ENCODE data around the gene NR1I2. TPM values are rescaled to one million over a fixed set of nuclear protein-coding genes. Genes with fewer than 3 reads are reported as not detected.

NR1I2 gene
- total RNA-seq (2022; extraction: Qiagen RNA extraction; ENCODE audit: low read depth) = not detected in 5 replicates

GRCh38 chr3:119781330-119782198, at the start of gene NR1I2:
Gene NR1I2 (plus strand): TSS chr3:119782101.

Other genes starting within 250 kb of the NR1I2 start
- gene CD80, start 222.5 kb upstream of the NR1I2 start, total RNA-seq (2022; extraction: Qiagen RNA extraction; ENCODE audit: low read depth) = not detected in 5 replicates
- gene ADPRH, start 202.6 kb upstream of the NR1I2 start, total RNA-seq (2022; extraction: Qiagen RNA extraction; ENCODE audit: low read depth) = 2.3 to 3.7 TPM (median 2.9 TPM) in 5 replicates
- 0.21 to 0.38 TPM (median 0.21 TPM) in 5 replicates for gene PLA1A, start 184.2 kb upstream of the NR1I2 start, total RNA-seq (2022; extraction: Qiagen RNA extraction; ENCODE audit: low read depth)
- 0.13 to 0.73 TPM (median 0.37 TPM) in 4 of 5 replicates, not detected in the other for gene POPDC2, start 121.5 kb upstream of the NR1I2 start, total RNA-seq (2022; extraction: Qiagen RNA extraction; ENCODE audit: low read depth)
- gene COX17, start 104.7 kb upstream of the NR1I2 start, total RNA-seq (2022; extraction: Qiagen RNA extraction; ENCODE audit: low read depth) = 90.1 to 128 TPM (median 107 TPM) in 5 replicates
- 0.12 to 1.4 TPM (median 0.57 TPM) in 5 replicates for gene CFAP91, start 79.1 kb upstream of the NR1I2 start, total RNA-seq (2022; extraction: Qiagen RNA extraction; ENCODE audit: low read depth)